ENCODE data around the gene RADIL.

The RADIL gene

DNA sequence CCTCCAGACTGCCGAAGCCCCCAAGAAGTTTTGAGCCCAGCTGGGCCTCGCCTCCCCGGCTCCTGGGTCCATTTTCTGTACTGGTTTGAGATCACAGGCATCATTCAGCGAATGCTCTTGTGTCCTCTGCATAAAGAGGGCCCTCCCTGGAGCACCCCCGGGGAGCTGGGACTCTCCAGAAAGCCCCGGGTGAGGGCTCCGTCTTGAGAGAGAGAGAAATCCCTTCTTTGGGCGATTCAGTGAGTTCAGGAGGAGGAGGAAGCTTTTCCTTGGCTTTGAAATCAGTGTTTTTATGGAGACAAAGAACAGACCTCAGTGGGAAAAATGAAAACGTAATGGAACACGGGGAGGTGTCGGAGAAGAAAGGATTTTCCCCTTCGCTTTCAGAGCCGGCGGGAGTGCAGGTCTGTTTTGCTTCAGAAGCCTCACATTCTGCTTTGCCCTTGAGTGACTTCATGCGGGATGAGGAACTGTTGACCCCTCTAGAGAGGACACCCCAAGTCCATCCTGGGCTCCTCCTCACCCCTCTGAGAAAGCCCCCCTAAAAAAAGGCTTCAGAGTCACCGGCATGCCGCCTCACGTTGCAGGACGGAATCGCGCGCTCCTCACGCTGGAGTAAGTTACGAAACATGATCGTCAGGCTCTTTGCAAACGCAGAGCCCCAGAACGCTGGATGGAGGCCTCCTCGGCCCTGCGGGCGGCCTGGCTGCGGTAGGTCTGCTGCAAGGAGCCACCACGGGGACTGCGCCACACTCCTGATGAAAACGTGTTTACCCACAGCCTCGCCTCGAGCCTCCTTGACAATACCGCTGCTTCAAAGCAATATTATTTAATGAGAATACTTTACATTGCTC is 116.6 kb downstream of the RADIL start:
- no peak for DNase-seq (ENCODE audit: insufficient read length, low spot score)
- FAIRE-seq = no peak
- TF ChIP-seq, protein P1, sequence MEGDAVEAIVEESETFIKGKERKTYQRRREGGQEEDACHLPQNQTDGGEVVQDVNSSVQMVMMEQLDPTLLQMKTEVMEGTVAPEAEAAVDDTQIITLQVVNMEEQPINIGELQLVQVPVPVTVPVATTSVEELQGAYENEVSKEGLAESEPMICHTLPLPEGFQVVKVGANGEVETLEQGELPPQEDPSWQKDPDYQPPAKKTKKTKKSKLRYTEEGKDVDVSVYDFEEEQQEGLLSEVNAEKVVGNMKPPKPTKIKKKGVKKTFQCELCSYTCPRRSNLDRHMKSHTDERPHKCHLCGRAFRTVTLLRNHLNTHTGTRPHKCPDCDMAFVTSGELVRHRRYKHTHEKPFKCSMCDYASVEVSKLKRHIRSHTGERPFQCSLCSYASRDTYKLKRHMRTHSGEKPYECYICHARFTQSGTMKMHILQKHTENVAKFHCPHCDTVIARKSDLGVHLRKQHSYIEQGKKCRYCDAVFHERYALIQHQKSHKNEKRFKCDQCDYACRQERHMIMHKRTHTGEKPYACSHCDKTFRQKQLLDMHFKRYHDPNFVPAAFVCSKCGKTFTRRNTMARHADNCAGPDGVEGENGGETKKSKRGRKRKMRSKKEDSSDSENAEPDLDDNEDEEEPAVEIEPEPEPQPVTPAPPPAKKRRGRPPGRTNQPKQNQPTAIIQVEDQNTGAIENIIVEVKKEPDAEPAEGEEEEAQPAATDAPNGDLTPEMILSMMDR (IDR thresholded peaks at IDR 0.05; ENCODE audit: insufficient read depth, missing control alignments) = no peak

DNA sequence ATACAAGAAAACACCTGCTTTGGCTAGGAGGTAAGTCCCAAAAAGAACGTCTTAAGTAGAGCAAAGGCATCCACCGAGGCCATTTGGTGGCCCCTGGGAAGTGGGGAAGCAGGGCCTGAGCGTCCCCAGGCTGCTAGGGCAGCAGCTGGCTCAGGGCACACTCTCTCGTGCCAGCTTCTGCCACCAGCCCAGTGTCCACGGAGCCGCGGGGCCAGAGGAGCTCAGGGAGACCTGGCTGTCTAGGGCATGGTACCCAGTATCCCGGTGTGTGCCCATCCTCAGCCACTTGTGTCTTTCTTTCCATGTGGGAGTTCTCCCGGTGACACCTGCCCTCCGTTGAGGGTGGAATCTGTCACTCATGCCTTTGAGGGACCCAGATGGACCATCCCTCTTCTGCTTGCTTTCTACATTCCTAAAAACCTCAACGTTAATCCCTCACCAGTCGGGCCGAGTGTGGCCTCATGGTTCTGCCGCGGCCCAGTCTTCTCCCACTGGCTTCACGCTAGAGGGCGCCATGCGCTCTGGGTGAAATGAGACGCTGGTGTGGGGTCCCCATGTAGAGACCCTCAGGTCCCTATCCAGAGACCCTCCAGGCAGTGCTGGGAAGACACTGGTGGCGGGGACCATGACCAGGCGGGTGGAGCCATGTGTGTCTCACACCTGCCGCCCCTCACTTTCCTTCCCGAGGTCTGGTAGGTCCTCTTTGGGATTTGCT is 117.6 kb downstream of the RADIL start:
- no peak for FAIRE-seq
- DNase-seq (ENCODE audit: insufficient read length, low spot score) = no peak
- TF ChIP-seq, protein P1 (IDR thresholded peaks at IDR 0.05; ENCODE audit: insufficient read depth, missing control alignments) = peak; percentile 9

- FAIRE-seq (no peak), DNase-seq (ENCODE audit: insufficient read length, low spot score) (no peak)
- TF ChIP-seq, protein P1 (IDR thresholded peaks at IDR 0.05; ENCODE audit: insufficient read depth, missing control alignments) = no peak
Measured at GRCh38 chr7:4764402-4765007, 119.0 kb downstream of the RADIL start.

DNA sequence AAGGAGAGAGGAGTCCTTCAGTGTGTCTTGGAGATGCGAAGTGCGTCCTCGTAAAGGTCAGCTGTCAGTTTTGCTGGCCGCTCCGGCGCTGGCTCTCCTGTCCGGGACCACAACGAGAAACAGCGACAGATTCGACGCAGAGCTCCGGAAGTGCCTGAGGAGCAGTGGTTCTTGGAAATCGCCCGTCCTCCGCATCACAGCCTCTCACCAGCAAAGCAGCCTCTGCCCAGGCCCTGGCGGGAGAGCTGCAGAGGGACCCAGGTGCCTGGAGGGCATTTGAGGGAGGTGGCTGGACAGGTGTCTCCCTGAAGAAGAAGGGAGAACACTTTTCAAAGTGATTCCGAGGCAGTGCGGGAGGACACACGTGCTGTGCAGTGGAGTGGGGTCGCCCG is 119.7 kb downstream of the RADIL start:
- TF ChIP-seq, protein P1 (IDR thresholded peaks at IDR 0.05; ENCODE audit: insufficient read depth, missing control alignments) = no peak
- DNase-seq (ENCODE audit: insufficient read length, low spot score) (no peak), FAIRE-seq (no peak)

GRCh38 chr7:4763091-4763793 is 120.3 kb downstream of the RADIL start:
- DNase-seq (ENCODE audit: insufficient read length, low spot score) = no peak
- TF ChIP-seq, protein P1 (IDR thresholded peaks at IDR 0.05; ENCODE audit: insufficient read depth, missing control alignments) = no peak
- no peak for FAIRE-seq

- FAIRE-seq (no peak), DNase-seq (ENCODE audit: insufficient read length, low spot score) (no peak)
- TF ChIP-seq, protein P1 (IDR thresholded peaks at IDR 0.05; ENCODE audit: insufficient read depth, missing control alignments) = no peak
Measured at GRCh38 chr7:4762121-4763055, 121.1 kb downstream of the RADIL start.
